ENCODE measurements around the gene ACAA1. TPM values are rescaled to one million over a fixed set of nuclear protein-coding genes. Genes with fewer than 3 reads are reported as not detected.
A peak's percentile ranks its signal among the peaks of the same experiment; 100 is the strongest.

ACAA1 gene
- total and polyA plus RNA-seq, 2 of the 13 experiments (the other 11 are each of a cell fraction or from before 2014, with no cell fraction given), result 60.8 to 188 TPM

DNA sequence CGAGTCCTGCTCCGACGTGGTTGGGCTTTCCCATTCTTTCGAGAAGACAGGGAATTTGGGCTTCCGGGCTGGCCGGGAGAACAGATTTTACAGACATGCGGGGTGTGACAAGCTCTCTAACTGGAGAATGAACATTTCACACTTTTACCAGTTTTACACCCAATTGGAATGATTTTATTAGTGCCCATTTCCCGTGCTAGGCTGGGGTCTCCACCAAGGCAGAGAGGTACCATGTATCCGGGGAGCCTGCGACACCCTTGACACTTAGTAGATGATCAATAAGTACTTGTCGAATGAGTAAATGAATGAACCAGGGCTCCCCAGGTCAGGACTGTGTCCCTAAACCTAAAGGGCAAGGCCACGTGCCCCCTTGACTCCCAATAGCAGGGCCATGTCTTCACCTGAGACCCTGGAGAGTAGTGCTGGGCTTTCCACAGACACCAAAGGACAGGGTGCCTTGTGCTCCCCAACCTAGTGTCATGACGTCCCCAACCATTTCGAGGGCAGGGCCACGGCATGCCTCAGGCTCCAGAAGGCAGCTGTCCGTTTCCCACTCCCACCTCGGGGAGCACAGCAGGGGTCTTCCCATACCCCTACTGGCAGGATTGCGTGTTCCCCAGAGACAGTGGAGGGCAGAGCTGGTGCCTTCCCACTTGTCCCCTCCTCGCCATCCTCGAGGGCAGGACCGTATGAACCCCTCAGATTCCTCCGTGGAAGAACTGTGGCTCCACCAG is 855 bp upstream of the ACAA1 start (continued):
- TF ChIP-seq, protein P1, sequence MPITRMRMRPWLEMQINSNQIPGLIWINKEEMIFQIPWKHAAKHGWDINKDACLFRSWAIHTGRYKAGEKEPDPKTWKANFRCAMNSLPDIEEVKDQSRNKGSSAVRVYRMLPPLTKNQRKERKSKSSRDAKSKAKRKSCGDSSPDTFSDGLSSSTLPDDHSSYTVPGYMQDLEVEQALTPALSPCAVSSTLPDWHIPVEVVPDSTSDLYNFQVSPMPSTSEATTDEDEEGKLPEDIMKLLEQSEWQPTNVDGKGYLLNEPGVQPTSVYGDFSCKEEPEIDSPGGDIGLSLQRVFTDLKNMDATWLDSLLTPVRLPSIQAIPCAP (CRISPR knock-in tag; IDR thresholded peaks at IDR 0.05; ENCODE audit: low read depth), result no peak
- no peak for TF ChIP-seq RNF2 (conservative IDR thresholded peaks at IDR 0.05; ENCODE audit: low read depth)
- TF ChIP-seq NFE2L2 (IDR thresholded peaks at IDR 0.05; ENCODE audit: low read length), result no peak
- no peak for TF ChIP-seq KDM5A (IDR thresholded peaks at IDR 0.05; ENCODE audit: borderline replicate concordance, low read length)
- TF ChIP-seq HDAC1 (CRISPR knock-in tag; IDR thresholded peaks at IDR 0.05), result peak; percentile 17; the same call in 1 of the 2 replicates
- TF ChIP-seq ZSCAN30 (CRISPR knock-in tag; IDR thresholded peaks at IDR 0.05), result no peak
- no peak for TF ChIP-seq ZNF564 (CRISPR knock-in tag; IDR thresholded peaks at IDR 0.05)
- no peak for TF ChIP-seq HMGXB3 (CRISPR knock-in tag; IDR thresholded peaks at IDR 0.05; ENCODE audit: borderline replicate concordance)
- no peak for TF ChIP-seq ZNF746 (CRISPR knock-in tag; IDR thresholded peaks at IDR 0.05)
- TF ChIP-seq ZNF234 (CRISPR knock-in tag; conservative IDR thresholded peaks at IDR 0.05), result no peak
- TF ChIP-seq ZNF275 (CRISPR knock-in tag; IDR thresholded peaks at IDR 0.05; ENCODE audit: borderline replicate concordance), result no peak
- TF ChIP-seq KDM5B (CRISPR knock-in tag; IDR thresholded peaks at IDR 0.05; ENCODE audit: borderline replicate concordance), result 0 out of 2 replicates have a peak, but pooled peaks have one; percentile 9
- TF ChIP-seq NR2F2 (IDR thresholded peaks at IDR 0.05; ENCODE audit: borderline replicate concordance, low read depth), result no peak
- no peak for TF ChIP-seq ZSCAN25 (CRISPR knock-in tag; IDR thresholded peaks at IDR 0.05)
- TF ChIP-seq ZNF263 (CRISPR knock-in tag; IDR thresholded peaks at IDR 0.05), result peak; percentile 81
- TF ChIP-seq ZNF839 (CRISPR knock-in tag; IDR thresholded peaks at IDR 0.05; ENCODE audit: borderline replicate concordance), result no peak
- peak; percentile 72; the same call in 1 of the 2 replicates for TF ChIP-seq ELF4 (CRISPR knock-in tag; IDR thresholded peaks at IDR 0.05; ENCODE audit: borderline replicate concordance)
- no peak for TF ChIP-seq CHCHD3 (CRISPR knock-in tag; IDR thresholded peaks at IDR 0.05)
- TF ChIP-seq ZNF547 (CRISPR knock-in tag; IDR thresholded peaks at IDR 0.05), result no peak
- no peak for TF ChIP-seq EED (CRISPR knock-in tag; IDR thresholded peaks at IDR 0.05)
- TF ChIP-seq, protein P2, sequence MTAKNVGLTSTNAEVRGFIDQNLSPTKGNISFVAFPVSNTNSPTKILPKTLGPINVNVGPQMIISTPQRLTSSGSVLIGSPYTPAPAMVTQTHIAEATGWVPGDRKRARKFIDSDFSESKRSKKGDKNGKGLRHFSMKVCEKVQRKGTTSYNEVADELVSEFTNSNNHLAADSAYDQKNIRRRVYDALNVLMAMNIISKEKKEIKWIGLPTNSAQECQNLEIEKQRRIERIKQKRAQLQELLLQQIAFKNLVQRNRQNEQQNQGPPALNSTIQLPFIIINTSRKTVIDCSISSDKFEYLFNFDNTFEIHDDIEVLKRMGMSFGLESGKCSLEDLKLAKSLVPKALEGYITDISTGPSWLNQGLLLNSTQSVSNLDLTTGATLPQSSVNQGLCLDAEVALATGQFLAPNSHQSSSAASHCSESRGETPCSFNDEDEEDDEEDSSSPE (CRISPR knock-in tag; IDR thresholded peaks at IDR 0.05), result 0 out of 2 replicates have a peak, but pooled peaks have one; percentile 9
- TF ChIP-seq PCBP1 (IDR thresholded peaks at IDR 0.05; ENCODE audit: borderline replicate concordance, low read depth, low read length), result no peak
- peak; percentile 75; the same call in 1 of the 2 replicates for TF ChIP-seq ZNF572 (CRISPR knock-in tag; IDR thresholded peaks at IDR 0.05)
